SK-N-MC (cell line): ENCODE measurements around the gene ZNF750.

Experiments
- EZH2 ChIP-seq: fragments of 200-600 bp; sonication (generic); IDR thresholded peaks from one replicate; pipeline ENCODE4 v1.6.1; 2017; ENCODE audit warnings: antibody characterized with exemption
- FOXP2 ChIP-seq: optimal IDR thresholded peaks from 2 replicates; pipeline ENCODE3; 2011; ENCODE audit warnings: mild to moderate bottlenecking, moderate library complexity; ENCODE audit not compliant: insufficient read depth; ENCODE audit errors: extremely low read length, control extremely low read depth
- POLR2AphosphoS5 ChIP-seq: IDR thresholded peaks from 2 replicates; pipeline ENCODE4 v1.6.1; 2012; ENCODE audit warnings: mild to moderate bottlenecking, low read depth, low read length, borderline replicate concordance

DNA sequence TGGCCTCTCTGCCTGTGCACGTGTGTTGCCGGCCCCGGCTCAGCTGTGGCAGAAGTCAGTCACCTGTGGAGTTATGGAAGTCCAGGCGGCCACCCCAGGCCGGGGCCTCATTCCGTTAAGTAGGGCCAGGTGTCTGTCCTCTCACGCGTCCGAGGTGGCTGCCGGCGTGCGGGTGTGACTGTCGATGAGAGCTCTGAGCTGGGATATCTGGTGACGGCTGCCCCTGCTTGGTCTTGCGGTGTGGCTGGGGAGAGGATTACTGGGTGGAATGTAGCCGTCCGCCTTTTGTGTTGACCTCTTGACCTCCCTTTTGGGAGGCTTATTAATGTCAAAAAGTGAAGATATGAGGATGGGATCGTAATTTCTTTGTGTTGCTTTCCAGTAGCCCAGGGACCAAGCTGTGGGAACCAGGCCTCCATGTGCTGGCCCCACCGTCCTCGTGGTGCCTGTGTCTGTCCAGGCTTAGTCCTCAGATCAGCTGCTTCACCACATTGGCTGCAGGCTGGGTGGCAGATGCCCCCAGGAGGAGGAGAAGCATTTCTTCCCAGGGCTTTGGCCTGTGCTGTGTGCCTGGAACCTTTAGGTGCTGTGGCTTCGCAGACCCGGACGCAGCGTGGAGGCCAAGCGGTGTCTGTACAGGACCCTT, 23.0 kb upstream of the ZNF750 start:
- TF ChIP-seq POLR2AphosphoS5 (no peak), EZH2 (no peak), FOXP2 (no peak)
